HCT116 (cell line): ENCODE measurements around the gene ZNF79. TPM values are rescaled to one million over a fixed set of nuclear protein-coding genes. Genes with fewer than 3 reads are reported as not detected.

ENCODE experiments used
- ATAC-seq: fragments of 200-7000 bp; cut with Tn5 transposase; 2 replicates; pipeline ENCODE4 v1.9.1; 2020; ENCODE audit warnings: mild to moderate bottlenecking, moderate library complexity
- BruUV-seq: library from RNA; stranded (reverse); fragments of 400-500 nt; replicated peaks from 2 replicates; lab custom pipeline; 2021; lab: Mats Ljungman, UMichigan
- CTCF ChIA-PET: fragments of 300-600 bp; sonication (Branson Sonifier 250); formaldehyde crosslinking; loops from one replicate; lab custom pipeline; 2021; ENCODE audit warnings: antibody characterized with exemption; lab: Charles Lee
- POLR2A ChIA-PET: fragments of 300-600, 350-600 bp; sonication (Branson Sonifier 250); formaldehyde crosslinking; loops from one replicate; lab custom pipeline; 2021; ENCODE audit warnings: antibody characterized with exemption; lab: Charles Lee
- RAD21 ChIA-PET, 2 experiments: fragments of 300-600 bp; sonication (Branson Sonifier 250); formaldehyde crosslinking; loops; one replicate each; lab custom pipeline; 2023; ENCODE audit warnings: low total read pairs in 2 of 2; ENCODE audit not compliant: uncharacterized antibody in 2 of 2, unreplicated experiment in 2 of 2, low non-redundant PET in 1 of 2; lab: Charles Lee
- DNase-seq: peaks from one replicate; pipeline ENCODE4 v3.0.0-alpha.2; 2010; ENCODE audit warnings: low read depth, low spot score
- H2AFZ ChIP-seq: fragments of 200-600 bp; shearing (Covaris generic), sonication (generic); 2 replicates; pipeline ENCODE4 v1.6.1; 2017; ENCODE audit warnings: low read depth, mixed run types, mixed read lengths, antibody characterized with exemption, low read length; ENCODE audit not compliant: poor library complexity, severe bottlenecking
- H3K27ac ChIP-seq: 2 replicates; pipeline ENCODE4 v1.5.1; 2012; ENCODE audit warnings: low read depth, low read length
- H3K27me3 ChIP-seq: fragments of 200-600 bp; sonication (generic); 2 replicates; pipeline ENCODE4 v1.6.1; 2016; ENCODE audit warnings: mixed run types, low read length, mixed read lengths; ENCODE audit not compliant: insufficient read depth
- H3K36me3 ChIP-seq, 2 experiments: fragments of 200-500 bp in 1 of 2; fragments of 200-600 bp in 1 of 2; sonication (Bioruptor generic) in 1 of 2; sonication (generic) in 1 of 2; 2 replicates each; pipeline versions ENCODE4 v1.5.1 to v1.6.1; 2014 to 2016; ENCODE audit warnings: low read length in 2 of 2, inconsistent platforms in 1 of 2, mixed read lengths in 1 of 2, mixed run types in 1 of 2; ENCODE audit not compliant: insufficient read depth in 2 of 2, control insufficient read depth in 1 of 2
- H3K4me1 ChIP-seq, 2 experiments: fragments of 200-600 bp in 1 of 2; sonication (generic) in 1 of 2; 2 replicates each; pipeline versions ENCODE4 v1.5.1 to v1.6.1; 2012 to 2017; ENCODE audit warnings: low read length in 2 of 2, inconsistent platforms in 1 of 2, mild to moderate bottlenecking in 1 of 2, mixed read lengths in 1 of 2, mixed run types in 1 of 2, moderate library complexity in 1 of 2; ENCODE audit not compliant: insufficient read depth in 2 of 2, control insufficient read depth in 1 of 2
- H3K4me2 ChIP-seq: fragments of 200-600 bp; sonication (generic); 2 replicates; pipeline ENCODE4 v1.6.1; 2017; ENCODE audit warnings: mixed run types, low read length, mixed read lengths
- H3K4me3 ChIP-seq, 2 experiments: fragments of 200-600 bp in 1 of 2; sonication (generic) in 1 of 2; replicated peaks in 1 of 2; 2 replicates each; pipeline ENCODE4 v1.5.1; 2011 to 2016; ENCODE audit warnings: low read length in 2 of 2, control low read depth in 1 of 2, low read depth in 1 of 2, mild to moderate bottlenecking in 1 of 2, mixed read lengths in 1 of 2, mixed run types in 1 of 2
- H3K79me2 ChIP-seq: fragments of 200-600 bp; sonication (generic); 2 replicates; pipeline ENCODE4 v1.6.1; 2017; ENCODE audit warnings: mild to moderate bottlenecking, mixed run types, low read length, moderate library complexity, mixed read lengths; ENCODE audit not compliant: insufficient read depth
- H3K9ac ChIP-seq: fragments of 200-600 bp; sonication (generic); 2 replicates; pipeline ENCODE4 v1.6.1; 2016; ENCODE audit warnings: low read length, mixed read lengths
- H3K9me2 ChIP-seq: fragments of 200-600 bp; sonication (generic), shearing (Covaris generic); 2 replicates; pipeline ENCODE4 v1.6.1; 2017; ENCODE audit warnings: mixed run types, mild to moderate bottlenecking, moderate library complexity; ENCODE audit not compliant: insufficient read depth
- H3K9me3 ChIP-seq, 2 experiments: fragments of 200-500 bp in 1 of 2; fragments of 200-600 bp in 1 of 2; sonication (Bioruptor generic) in 1 of 2; sonication (generic) in 1 of 2; 2 replicates each; pipeline ENCODE4 v1.6.1; 2014 to 2017; ENCODE audit warnings: low read length in 2 of 2, mixed read lengths in 2 of 2, inconsistent platforms in 1 of 2, low read depth in 1 of 2, mild to moderate bottlenecking in 1 of 2, mixed run types in 1 of 2, moderate library complexity in 1 of 2; ENCODE audit not compliant: control insufficient read depth in 1 of 2, insufficient read depth in 1 of 2
- H4K20me1 ChIP-seq: fragments of 200-600 bp; sonication (generic), shearing (Covaris generic); 2 replicates; pipeline ENCODE4 v1.6.1; 2017; ENCODE audit warnings: mixed run types, mild to moderate bottlenecking, moderate library complexity; ENCODE audit not compliant: insufficient read depth
- CEBPB ChIP-seq: IDR thresholded peaks from 2 replicates; pipeline ENCODE4 v1.6.1; 2012; ENCODE audit warnings: low read depth
- RAD21 ChIP-seq: IDR thresholded peaks from 2 replicates; pipeline ENCODE4 v1.6.1; 2012; ENCODE audit warnings: low read depth, mild to moderate bottlenecking
- TCF7L2 ChIP-seq: IDR thresholded peaks from 2 replicates; pipeline ENCODE4 v1.7.0; 2011; ENCODE audit warnings: borderline replicate concordance, inconsistent platforms; ENCODE audit not compliant: insufficient read depth, insufficient read length; ENCODE audit errors: extremely low read depth
- intact Hi-C: fragments of 100-400 bp; cut with micrococcal nuclease; formaldehyde crosslinking; loops from 2 replicates; pipeline ENCODE4 v1.10.0; 2022
- total RNA-seq: library from RNA; stranded (reverse); gene quantifications from one replicate; pipeline ENCODE4 v1.2.1, GENCODE V29; 2021; ENCODE audit not compliant: unreplicated experiment
- TF ChIP-seq, protein P1 (sequence below), 3 experiments: fragments of 200-600 bp in 1 of 3; sonication (generic) in 1 of 3; IDR thresholded peaks in 2 of 3; conservative IDR thresholded peaks in 1 of 3; 2 replicates each; pipeline ENCODE4 v1.5.1; 2012 to 2017; ENCODE audit warnings: low read depth in 2 of 3, low read length in 2 of 3, antibody characterized with exemption in 1 of 3, borderline replicate concordance in 1 of 3, control low read depth in 1 of 3, mild to moderate bottlenecking in 1 of 3, mixed read lengths in 1 of 3, mixed run types in 1 of 3, moderate library complexity in 1 of 3; ENCODE audit not compliant: insufficient read depth in 1 of 3
- TF ChIP-seq, protein P2 (sequence below): IDR thresholded peaks from 2 replicates; pipeline ENCODE4 v1.6.1; 2012
- TF ChIP-seq, protein P3 (sequence below): IDR thresholded peaks from 2 replicates; pipeline ENCODE4 v1.6.1; 2012

ZNF79 gene
- total RNA-seq, 1 experiment from 2014 or later, result 5.3 TPM

DNA sequence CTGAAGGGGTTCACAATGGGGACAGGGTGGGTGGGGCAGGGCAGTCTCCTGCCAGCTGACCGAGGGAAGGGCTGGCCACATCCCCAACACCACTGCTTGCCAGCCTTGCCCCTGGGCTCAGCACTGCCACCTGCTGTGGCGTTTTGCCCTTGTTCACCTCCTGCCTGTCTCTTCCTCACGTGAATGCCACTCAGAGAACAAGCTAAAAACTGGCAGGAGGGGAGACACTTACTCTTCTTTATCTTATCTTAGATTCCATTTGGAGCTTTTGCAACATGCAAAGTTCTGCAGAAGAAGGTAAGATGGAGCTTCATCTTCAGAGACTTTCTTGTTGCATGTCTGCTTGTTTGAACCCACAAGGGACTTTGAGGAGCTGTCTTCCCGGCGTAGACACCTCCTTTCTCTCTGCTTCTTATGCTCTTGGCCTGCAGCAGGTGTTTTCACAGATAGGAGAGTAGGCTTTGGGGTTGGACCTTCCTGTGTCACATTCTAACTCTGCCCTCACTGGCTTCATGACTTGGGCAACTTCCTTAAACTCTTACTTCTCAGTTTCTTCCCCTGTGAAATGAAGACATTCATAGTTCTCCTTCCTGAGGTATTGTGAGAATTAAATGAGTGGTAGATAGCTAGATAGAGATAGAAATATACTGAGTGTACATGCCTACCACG lies 31.3 kb downstream of the ZNF79 start:
- Histone ChIP-seq H3K9ac (no peak overlapping the region), H3K27me3 (no peaks in the 10 kb centered on the region), H3K4me1 (peaks cover 7 to 22% of the 10 kb centered on the region in 2 experiments), H3K36me3 (peaks cover 9 to 11% of the 10 kb centered on the region in 2 experiments), H3K27ac (no peak overlapping the region), H3K9me3 (no peaks in the 10 kb centered on the region), H3K4me3 (no peak overlapping the region), H3K79me2 (peaks cover 14% of the 10 kb centered on the region), H3K9me2 (no peaks in the 10 kb centered on the region), H2AFZ (no peak overlapping the region), H4K20me1 (no peaks in the 10 kb centered on the region), H3K4me2 (no peak overlapping the region)
- TF ChIP-seq TCF7L2, result no peak
- no peak for TF ChIP-seq CEBPB
- TF ChIP-seq, protein P1, sequence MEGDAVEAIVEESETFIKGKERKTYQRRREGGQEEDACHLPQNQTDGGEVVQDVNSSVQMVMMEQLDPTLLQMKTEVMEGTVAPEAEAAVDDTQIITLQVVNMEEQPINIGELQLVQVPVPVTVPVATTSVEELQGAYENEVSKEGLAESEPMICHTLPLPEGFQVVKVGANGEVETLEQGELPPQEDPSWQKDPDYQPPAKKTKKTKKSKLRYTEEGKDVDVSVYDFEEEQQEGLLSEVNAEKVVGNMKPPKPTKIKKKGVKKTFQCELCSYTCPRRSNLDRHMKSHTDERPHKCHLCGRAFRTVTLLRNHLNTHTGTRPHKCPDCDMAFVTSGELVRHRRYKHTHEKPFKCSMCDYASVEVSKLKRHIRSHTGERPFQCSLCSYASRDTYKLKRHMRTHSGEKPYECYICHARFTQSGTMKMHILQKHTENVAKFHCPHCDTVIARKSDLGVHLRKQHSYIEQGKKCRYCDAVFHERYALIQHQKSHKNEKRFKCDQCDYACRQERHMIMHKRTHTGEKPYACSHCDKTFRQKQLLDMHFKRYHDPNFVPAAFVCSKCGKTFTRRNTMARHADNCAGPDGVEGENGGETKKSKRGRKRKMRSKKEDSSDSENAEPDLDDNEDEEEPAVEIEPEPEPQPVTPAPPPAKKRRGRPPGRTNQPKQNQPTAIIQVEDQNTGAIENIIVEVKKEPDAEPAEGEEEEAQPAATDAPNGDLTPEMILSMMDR (IDR thresholded peaks at IDR 0.05 in 2 of 3, conservative IDR thresholded peaks at IDR 0.05 in 1 of 3; ENCODE audit: borderline replicate concordance in 1 of 3, insufficient read depth in 1 of 3, low read depth in 2 of 3, low read length in 2 of 3), result peak in 2 of 3 experiments; percentile 54 to 69; a peak in 4 of 6 replicates
- TF ChIP-seq, protein P2, sequence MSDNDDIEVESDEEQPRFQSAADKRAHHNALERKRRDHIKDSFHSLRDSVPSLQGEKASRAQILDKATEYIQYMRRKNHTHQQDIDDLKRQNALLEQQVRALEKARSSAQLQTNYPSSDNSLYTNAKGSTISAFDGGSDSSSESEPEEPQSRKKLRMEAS, result no peak
- no peak for TF ChIP-seq RAD21
- TF ChIP-seq, protein P3, sequence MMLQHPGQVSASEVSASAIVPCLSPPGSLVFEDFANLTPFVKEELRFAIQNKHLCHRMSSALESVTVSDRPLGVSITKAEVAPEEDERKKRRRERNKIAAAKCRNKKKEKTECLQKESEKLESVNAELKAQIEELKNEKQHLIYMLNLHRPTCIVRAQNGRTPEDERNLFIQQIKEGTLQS, result no peak
- intact Hi-C loops, result loop anchor here (1.0 kb wide), 2 partner anchors 241 to 515 kb away; no protein-coding TSS in a partner anchor
- ChIA-PET RAD21 (interaction anchor here (1.1 to 1.3 kb wide), 2 partner anchors 241 to 250 kb away, joined by 4 read pairs; no protein-coding TSS in a partner anchor), CTCF (interaction anchor here (0.8 to 1.9 kb wide), 8 partner anchors 11 to 515 kb away, joined by 3 to 10 read pairs (median 4); partner anchors contain the start of gene TOR2A), POLR2A (interaction anchor here (0.7 kb wide), 1 partner anchor 250 kb away, joined by 3 read pairs; no protein-coding TSS in a partner anchor)
- DNase-seq (no peak), ATAC-seq (peak; percentile 24; the same call in 1 of the 2 replicates)
- BruUV-seq, result no TSS peak
